HepG2 (cell line): ENCODE measurements around the gene BICRAL. TPM values are rescaled to one million over a fixed set of nuclear protein-coding genes. Genes with fewer than 3 reads are reported as not detected.

ENCODE experiments used
- CREM ChIP-seq, 2 experiments: sonication (generic) in 1 of 2; formaldehyde crosslinking in 1 of 2; IDR thresholded peaks; 2 replicates each; pipeline versions ENCODE4 v1.4.0 to v1.6.1; 2016 to 2020; ENCODE audit warnings: antibody characterized with exemption in 1 of 2, mild to moderate bottlenecking in 1 of 2, missing genetic modification reagents in 1 of 2
- KAT2B ChIP-seq: fragments of 150-350 bp; IDR thresholded peaks from 2 replicates; pipeline ENCODE4 v1.6.1; 2014; ENCODE audit warnings: low read depth, low read length, borderline replicate concordance
- KMT2A ChIP-seq: sonication (generic); formaldehyde crosslinking; IDR thresholded peaks from 2 replicates; pipeline ENCODE4 v1.4.0; 2020; ENCODE audit warnings: missing genetic modification reagents
- MXI1 ChIP-seq: IDR thresholded peaks from 3 replicates; pipeline ENCODE4 v1.6.1; 2012; ENCODE audit warnings: low read depth, low read length, inconsistent platforms, borderline replicate concordance
- NFIB ChIP-seq: sonication (generic); formaldehyde crosslinking; IDR thresholded peaks from 2 replicates; pipeline ENCODE4 v1.9.0; 2021; ENCODE audit warnings: missing genetic modification reagents, mild to moderate bottlenecking, borderline replicate concordance
- SOX5 ChIP-seq: IDR thresholded peaks from 2 replicates; pipeline ENCODE4 v1.6.1; 2016; ENCODE audit warnings: borderline replicate concordance
- TAF1 ChIP-seq: sonication (generic); formaldehyde crosslinking; IDR thresholded peaks from 2 replicates; pipeline ENCODE4 v1.4.0; 2020; ENCODE audit warnings: missing genetic modification reagents
- TOE1 ChIP-seq: sonication (generic); formaldehyde crosslinking; IDR thresholded peaks from 2 replicates; pipeline ENCODE4 v1.4.0; 2020; ENCODE audit warnings: mild to moderate bottlenecking, missing genetic modification reagents
- ZC3H13 ChIP-seq: sonication (generic); formaldehyde crosslinking; IDR thresholded peaks from 2 replicates; pipeline ENCODE4 v1.8.1; 2023; ENCODE audit warnings: mild to moderate bottlenecking, missing genetic modification reagents, moderate library complexity
- ZEB1 ChIP-seq: IDR thresholded peaks from 2 replicates; pipeline ENCODE4 v1.6.1; 2012; ENCODE audit warnings: mild to moderate bottlenecking, low read depth, inconsistent platforms; ENCODE audit not compliant: insufficient replicate concordance
- ZNF230 ChIP-seq: sonication (generic); formaldehyde crosslinking; IDR thresholded peaks from 2 replicates; pipeline ENCODE4 v1.4.0; 2020; ENCODE audit warnings: mild to moderate bottlenecking, missing genetic modification reagents
- ZNF30 ChIP-seq: sonication (generic); formaldehyde crosslinking; IDR thresholded peaks from 2 replicates; pipeline ENCODE4 v1.5.0; 2020; ENCODE audit warnings: mild to moderate bottlenecking, missing genetic modification reagents
- ZNF354B ChIP-seq: sonication (generic); formaldehyde crosslinking; IDR thresholded peaks from 2 replicates; pipeline ENCODE4 v1.8.0; 2022; ENCODE audit warnings: mild to moderate bottlenecking, missing genetic modification reagents
- ZNF496 ChIP-seq: sonication (generic); formaldehyde crosslinking; IDR thresholded peaks from 2 replicates; pipeline ENCODE4 v1.8.1; 2023; ENCODE audit warnings: mild to moderate bottlenecking, moderate library complexity, missing genetic modification reagents; ENCODE audit not compliant: insufficient replicate concordance
- ZNF747 ChIP-seq: sonication (generic); formaldehyde crosslinking; IDR thresholded peaks from 2 replicates; pipeline ENCODE4 v1.8.1; 2023; ENCODE audit warnings: missing genetic modification reagents, mild to moderate bottlenecking, borderline replicate concordance
- ZNF75D ChIP-seq: sonication (generic); formaldehyde crosslinking; IDR thresholded peaks from 2 replicates; pipeline ENCODE4 v1.8.1; 2023; ENCODE audit warnings: missing genetic modification reagents, mild to moderate bottlenecking, borderline replicate concordance
- ZNF792 ChIP-seq: IDR thresholded peaks from 2 replicates; pipeline ENCODE4 v1.6.1; 2016
- polyA plus RNA-seq, 8 experiments: library from polyadenylated mRNA; depleted of rRNA in 3 of 8; stranded (reverse) in 7 of 8; unstranded in 1 of 8; fragments of >200 nt; fragmentation: Illumina TruSeq in 4 of 8; extraction: Trizol in 4 of 8; gene quantifications; 2 replicates each; pipeline versions ENCODE4 v1.2.1 to v1.2.3, GENCODE V29; 2011 to 2016; ENCODE audit warnings: low read depth in 4 of 8, missing spikeins in 1 of 8, mixed read lengths in 1 of 8; ENCODE audit not compliant: insufficient read depth in 1 of 8
- total RNA-seq, 5 experiments: library from RNA; depleted of rRNA; stranded (reverse); fragments of >200 nt; fragmentation: Illumina TruSeq; extraction: Trizol; gene quantifications; 2 replicates each; pipeline ENCODE4 v1.2.3, GENCODE V29; 2016; ENCODE audit warnings: low read depth in 1 of 5
- TF ChIP-seq, protein P1 (sequence below): sonication (generic); formaldehyde crosslinking; IDR thresholded peaks from 2 replicates; pipeline ENCODE4 v1.4.0; 2020; ENCODE audit warnings: missing genetic modification reagents
- TF ChIP-seq, protein P2 (sequence below): sonication (generic); formaldehyde crosslinking; IDR thresholded peaks from 2 replicates; pipeline ENCODE4 v1.9.0; 2021; ENCODE audit warnings: missing genetic modification reagents, borderline replicate concordance
- TF ChIP-seq, protein P3 (sequence below): sonication (generic); formaldehyde crosslinking; IDR thresholded peaks from 2 replicates; pipeline ENCODE4 v1.4.0; 2020; ENCODE audit warnings: missing genetic modification reagents
- TF ChIP-seq, protein P4 (sequence below): sonication (generic); formaldehyde crosslinking; IDR thresholded peaks from 2 replicates; pipeline ENCODE4 v1.5.0; 2020; ENCODE audit warnings: missing genetic modification reagents, mild to moderate bottlenecking, borderline replicate concordance
- TF ChIP-seq, protein P5 (sequence below): sonication (generic); formaldehyde crosslinking; IDR thresholded peaks from 2 replicates; pipeline ENCODE4 v1.5.1; 2020; ENCODE audit warnings: mild to moderate bottlenecking, missing genetic modification reagents, moderate library complexity

BICRAL gene
- total and polyA plus RNA-seq, 2 of the 13 experiments (the other 11 are each of a cell fraction or from before 2014, with no cell fraction given) = 5.0 to 13.5 TPM

DNA sequence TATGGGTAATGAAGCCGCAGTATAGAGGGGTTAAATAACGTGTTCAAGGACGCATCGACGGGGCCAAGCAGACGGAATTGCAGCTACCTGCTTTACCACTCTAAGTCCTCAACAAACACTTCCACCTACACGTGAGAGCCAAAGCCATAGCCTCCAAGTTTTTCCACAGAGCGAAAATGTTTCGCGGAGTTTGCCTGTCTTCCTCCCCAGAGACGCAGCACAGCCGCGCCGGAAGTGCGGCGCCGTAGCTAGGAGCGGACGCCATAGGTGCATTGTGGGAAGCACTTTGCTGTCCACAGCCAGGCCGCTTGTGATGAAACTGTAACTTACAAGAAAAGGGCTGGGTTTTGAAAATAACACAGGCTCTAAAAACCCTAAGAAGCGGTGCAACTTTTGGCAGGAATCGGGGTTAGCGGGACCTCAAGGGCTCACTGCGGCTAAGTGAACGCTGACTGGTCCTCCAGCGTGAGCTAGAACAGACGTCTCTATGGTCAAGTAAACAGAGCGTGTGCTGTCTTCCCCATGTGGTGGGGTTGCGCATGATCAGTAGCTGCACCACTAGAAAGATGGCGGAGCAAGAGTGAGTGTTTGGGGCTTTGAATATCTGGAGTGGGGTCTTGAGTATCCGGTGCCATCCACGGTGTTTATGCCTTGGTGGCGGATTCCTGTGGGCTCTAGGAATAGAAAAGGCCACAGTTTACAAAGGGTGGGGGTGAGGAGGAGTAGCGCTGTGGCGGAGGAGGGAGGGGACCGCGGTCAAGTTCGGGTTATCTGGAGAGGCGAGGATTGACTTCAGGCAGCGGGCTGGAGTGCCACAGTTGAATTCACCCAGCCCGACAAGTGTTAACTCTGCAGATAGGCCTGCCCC, 97.8 kb downstream of the BICRAL start, which contains the start of gene RPL7L1 (continued):
- 0 out of 2 replicates have a peak, but pooled peaks have one; percentile 20 for TF ChIP-seq ZNF75D (CRISPR knock-in tag)
- TF ChIP-seq, protein P1, sequence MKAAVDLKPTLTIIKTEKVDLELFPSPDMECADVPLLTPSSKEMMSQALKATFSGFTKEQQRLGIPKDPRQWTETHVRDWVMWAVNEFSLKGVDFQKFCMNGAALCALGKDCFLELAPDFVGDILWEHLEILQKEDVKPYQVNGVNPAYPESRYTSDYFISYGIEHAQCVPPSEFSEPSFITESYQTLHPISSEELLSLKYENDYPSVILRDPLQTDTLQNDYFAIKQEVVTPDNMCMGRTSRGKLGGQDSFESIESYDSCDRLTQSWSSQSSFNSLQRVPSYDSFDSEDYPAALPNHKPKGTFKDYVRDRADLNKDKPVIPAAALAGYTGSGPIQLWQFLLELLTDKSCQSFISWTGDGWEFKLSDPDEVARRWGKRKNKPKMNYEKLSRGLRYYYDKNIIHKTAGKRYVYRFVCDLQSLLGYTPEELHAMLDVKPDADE (CRISPR knock-in tag) = no peak
- TF ChIP-seq MXI1 = peak; percentile 95; the same call in 2 of the 3 replicates
- peak; percentile 95; the same call in 1 of the 2 replicates for TF ChIP-seq ZNF230
- TF ChIP-seq, protein P2, sequence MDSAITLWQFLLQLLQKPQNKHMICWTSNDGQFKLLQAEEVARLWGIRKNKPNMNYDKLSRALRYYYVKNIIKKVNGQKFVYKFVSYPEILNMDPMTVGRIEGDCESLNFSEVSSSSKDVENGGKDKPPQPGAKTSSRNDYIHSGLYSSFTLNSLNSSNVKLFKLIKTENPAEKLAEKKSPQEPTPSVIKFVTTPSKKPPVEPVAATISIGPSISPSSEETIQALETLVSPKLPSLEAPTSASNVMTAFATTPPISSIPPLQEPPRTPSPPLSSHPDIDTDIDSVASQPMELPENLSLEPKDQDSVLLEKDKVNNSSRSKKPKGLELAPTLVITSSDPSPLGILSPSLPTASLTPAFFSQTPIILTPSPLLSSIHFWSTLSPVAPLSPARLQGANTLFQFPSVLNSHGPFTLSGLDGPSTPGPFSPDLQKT (CRISPR knock-in tag) = peak; percentile 78; the same call in 1 of the 2 replicates
- TF ChIP-seq, protein P3, sequence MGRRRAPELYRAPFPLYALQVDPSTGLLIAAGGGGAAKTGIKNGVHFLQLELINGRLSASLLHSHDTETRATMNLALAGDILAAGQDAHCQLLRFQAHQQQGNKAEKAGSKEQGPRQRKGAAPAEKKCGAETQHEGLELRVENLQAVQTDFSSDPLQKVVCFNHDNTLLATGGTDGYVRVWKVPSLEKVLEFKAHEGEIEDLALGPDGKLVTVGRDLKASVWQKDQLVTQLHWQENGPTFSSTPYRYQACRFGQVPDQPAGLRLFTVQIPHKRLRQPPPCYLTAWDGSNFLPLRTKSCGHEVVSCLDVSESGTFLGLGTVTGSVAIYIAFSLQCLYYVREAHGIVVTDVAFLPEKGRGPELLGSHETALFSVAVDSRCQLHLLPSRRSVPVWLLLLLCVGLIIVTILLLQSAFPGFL (CRISPR knock-in tag) = no peak
- peak; percentile 98 for TF ChIP-seq CREM (IDR thresholded peaks at IDR 0.05)
- TF ChIP-seq CREM (CRISPR knock-in tag; IDR thresholded peaks at IDR 0.05) = peak; percentile 36; the same call in 1 of the 2 replicates
- no peak for TF ChIP-seq ZNF354B
- TF ChIP-seq ZEB1 = peak; percentile 60
- TF ChIP-seq ZNF792 (CRISPR knock-in tag) = peak; percentile 36; the same call in 1 of the 2 replicates
- TF ChIP-seq TAF1 (CRISPR knock-in tag) = peak; percentile 98
- no peak; the same call in 1 of the 2 replicates for TF ChIP-seq TOE1 (CRISPR knock-in tag)
- TF ChIP-seq ZC3H13 (CRISPR knock-in tag) = no peak
- TF ChIP-seq ZNF747 (CRISPR knock-in tag) = peak; percentile 23
- peak; percentile 85 for TF ChIP-seq KMT2A (CRISPR knock-in tag)
- peak; percentile 49; the same call in 1 of the 2 replicates for TF ChIP-seq SOX5
- peak; percentile 87 for TF ChIP-seq ZNF30
- TF ChIP-seq, protein P4, sequence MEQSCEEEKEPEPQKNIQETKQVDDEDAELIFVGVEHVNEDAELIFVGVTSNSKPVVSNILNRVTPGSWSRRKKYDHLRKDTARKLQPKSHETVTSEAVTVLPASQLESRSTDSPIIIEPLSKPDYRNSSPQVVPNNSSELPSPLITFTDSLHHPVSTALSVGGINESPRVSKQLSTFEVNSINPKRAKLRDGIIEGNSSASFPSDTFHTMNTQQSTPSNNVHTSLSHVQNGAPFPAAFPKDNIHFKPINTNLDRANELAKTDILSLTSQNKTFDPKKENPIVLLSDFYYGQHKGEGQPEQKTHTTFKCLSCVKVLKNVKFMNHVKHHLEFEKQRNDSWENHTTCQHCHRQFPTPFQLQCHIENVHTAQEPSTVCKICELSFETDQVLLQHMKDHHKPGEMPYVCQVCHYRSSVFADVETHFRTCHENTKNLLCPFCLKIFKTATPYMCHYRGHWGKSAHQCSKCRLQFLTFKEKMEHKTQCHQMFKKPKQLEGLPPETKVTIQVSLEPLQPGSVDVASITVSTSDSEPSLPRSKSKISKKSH (CRISPR knock-in tag) = no peak; the same call in 1 of the 2 replicates
- TF ChIP-seq KAT2B = no peak
- no peak for TF ChIP-seq ZNF496 (CRISPR knock-in tag)
- TF ChIP-seq, protein P5, sequence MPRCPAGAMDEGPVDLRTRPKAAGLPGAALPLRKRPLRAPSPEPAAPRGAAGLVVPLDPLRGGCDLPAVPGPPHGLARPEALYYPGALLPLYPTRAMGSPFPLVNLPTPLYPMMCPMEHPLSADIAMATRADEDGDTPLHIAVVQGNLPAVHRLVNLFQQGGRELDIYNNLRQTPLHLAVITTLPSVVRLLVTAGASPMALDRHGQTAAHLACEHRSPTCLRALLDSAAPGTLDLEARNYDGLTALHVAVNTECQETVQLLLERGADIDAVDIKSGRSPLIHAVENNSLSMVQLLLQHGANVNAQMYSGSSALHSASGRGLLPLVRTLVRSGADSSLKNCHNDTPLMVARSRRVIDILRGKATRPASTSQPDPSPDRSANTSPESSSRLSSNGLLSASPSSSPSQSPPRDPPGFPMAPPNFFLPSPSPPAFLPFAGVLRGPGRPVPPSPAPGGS (CRISPR knock-in tag) = peak; percentile 88; the same call in 1 of the 2 replicates
- no peak for TF ChIP-seq NFIB
